CD14-positive monocyte (primary cell): ENCODE measurements around the gene OSBPL10. TPM values are rescaled to one million over a fixed set of nuclear protein-coding genes. Genes with fewer than 3 reads are reported as not detected.

ENCODE experiments used
- DNase-seq, 3 donors: peaks; one replicate each; pipeline ENCODE4 v3.0.0-alpha.2; 2011 to 2022
- H2AFZ ChIP-seq: 2 replicates; pipeline ENCODE4 v1.6.0; 2012; ENCODE audit warnings: mild to moderate bottlenecking, low read depth, low read length, inconsistent platforms; ENCODE audit not compliant: insufficient read depth, poor library complexity, severe bottlenecking
- H3K27ac ChIP-seq, 2 donors: 1 replicate in 1 of 2; 2 replicates in 1 of 2; pipeline ENCODE4 v1.5.1; 2012 to 2013; ENCODE audit warnings: low read length in 2 of 2, control low read depth in 1 of 2, inconsistent platforms in 1 of 2, low read depth in 1 of 2, mild to moderate bottlenecking in 1 of 2
- H3K27me3 ChIP-seq, 2 donors: one replicate each; pipeline versions ENCODE4 v1.6.0 to v1.6.1; 2011 to 2013; ENCODE audit warnings: low read length in 2 of 2; ENCODE audit not compliant: control insufficient read depth in 2 of 2, insufficient read depth in 2 of 2
- H3K36me3 ChIP-seq, 2 donors: replicated peaks in 1 of 2; 1 replicate in 1 of 2; 2 replicates in 1 of 2; pipeline versions ENCODE4 v1.5.1 to v1.6.1; 2012 to 2013; ENCODE audit warnings: low read length in 2 of 2, control low read depth in 1 of 2, inconsistent platforms in 1 of 2, mild to moderate bottlenecking in 1 of 2; ENCODE audit not compliant: insufficient read depth in 2 of 2, control insufficient read depth in 1 of 2
- H3K4me1 ChIP-seq, 2 donors: 1 replicate in 1 of 2; 2 replicates in 1 of 2; pipeline versions ENCODE4 v1.5.1 to v1.6.1; 2012 to 2013; ENCODE audit warnings: low read length in 2 of 2, control low read depth in 1 of 2, inconsistent platforms in 1 of 2, mild to moderate bottlenecking in 1 of 2, moderate library complexity in 1 of 2; ENCODE audit not compliant: insufficient read depth in 2 of 2, control insufficient read depth in 1 of 2
- H3K4me2 ChIP-seq: replicated peaks from 2 replicates; pipeline ENCODE3; 2012; ENCODE audit warnings: low read length, moderate library complexity, mild to moderate bottlenecking; ENCODE audit not compliant: poor library complexity, severe bottlenecking; ENCODE audit errors: extremely low read depth
- H3K4me3 ChIP-seq, 3 experiments: fragments of 200-600 bp in 1 of 3; sonication (generic) in 1 of 3; replicated peaks in 1 of 3; 1 replicate in 2 of 3; 2 replicates in 1 of 3; pipeline ENCODE4 v1.5.1; 2011 to 2013; ENCODE audit warnings: low read length in 3 of 3, mild to moderate bottlenecking in 3 of 3, control low read depth in 2 of 3, low read depth in 2 of 3, inconsistent platforms in 1 of 3, moderate library complexity in 1 of 3
- H3K79me2 ChIP-seq: 2 replicates; pipeline ENCODE4 v1.6.0; 2012; ENCODE audit warnings: mild to moderate bottlenecking, control low read depth, inconsistent platforms, low read length, moderate library complexity; ENCODE audit not compliant: insufficient read depth
- H3K9ac ChIP-seq: 2 replicates; pipeline ENCODE4 v1.6.0; 2017; ENCODE audit warnings: low read length, mild to moderate bottlenecking; ENCODE audit not compliant: insufficient read depth, poor library complexity, severe bottlenecking
- H3K9me3 ChIP-seq, 2 donors: replicated peaks in 1 of 2; 1 replicate in 1 of 2; 2 replicates in 1 of 2; pipeline versions ENCODE4 v1.5.1 to v1.6.1; 2012 to 2013; ENCODE audit warnings: low read length in 2 of 2, control low read depth in 1 of 2; ENCODE audit not compliant: control insufficient read depth in 1 of 2, insufficient read depth in 1 of 2
- H4K20me1 ChIP-seq: 2 replicates; pipeline ENCODE4 v1.6.0; 2012; ENCODE audit warnings: mild to moderate bottlenecking, low read length, control low read depth, moderate library complexity; ENCODE audit not compliant: insufficient read depth
- H3K27ac Mint-ChIP-seq, 7 donors: one replicate each; pipeline ENCODE4 v1.8.0; 2020; ENCODE audit warnings: mild to moderate bottlenecking in 7 of 7, mixed read lengths in 7 of 7, moderate library complexity in 6 of 7, inconsistent platforms in 2 of 7
- H3K27me3 Mint-ChIP-seq, 3 donors: one replicate each; pipeline ENCODE4 v1.8.0; 2021 to 2022; ENCODE audit warnings: low read depth in 3 of 3, mild to moderate bottlenecking in 3 of 3, mixed read lengths in 3 of 3, moderate library complexity in 3 of 3, inconsistent platforms in 1 of 3
- H3K36me3 Mint-ChIP-seq, 2 donors: one replicate each; pipeline ENCODE4 v1.8.0; 2020; ENCODE audit warnings: mixed read lengths in 2 of 2, inconsistent platforms in 1 of 2, mild to moderate bottlenecking in 1 of 2
- H3K4me1 Mint-ChIP-seq: one replicate; pipeline ENCODE4 v1.8.0; 2020; ENCODE audit warnings: mild to moderate bottlenecking, mixed read lengths
- H3K4me3 Mint-ChIP-seq, 2 donors: one replicate each; pipeline ENCODE4 v1.8.0; 2020; ENCODE audit warnings: mild to moderate bottlenecking in 2 of 2, mixed read lengths in 2 of 2, moderate library complexity in 1 of 2
- H3K9me3 Mint-ChIP-seq, 7 donors: one replicate each; pipeline ENCODE4 v1.8.0; 2020 to 2022; ENCODE audit warnings: mixed read lengths in 7 of 7, mild to moderate bottlenecking in 6 of 7, moderate library complexity in 6 of 7, inconsistent platforms in 2 of 7
- WGBS: methylation state at CpG from one replicate; pipeline ENCODE4 v1.1.5; 2013; ENCODE audit warnings: missing lambda C conversion rate; ENCODE audit not compliant: insufficient coverage; 5-methylcytosine and 5-hydroxymethylcytosine counted together
- intact Hi-C, 2 donors: fragments of 100-400 bp; cut with micrococcal nuclease; formaldehyde crosslinking; loops; one replicate each; pipeline versions ENCODE4 v1.15.0 to v1.15.1; 2023
- polyA plus RNA-seq, 3 donors: library from polyadenylated mRNA; depleted of rRNA in 1 of 3; unstranded in 2 of 3; stranded (reverse) in 1 of 3; fragments of 300-500 nt in 2 of 3; fragments of >200 nt in 1 of 3; fragmentation: Illumina TruSeq in 2 of 3; gene quantifications; 1 replicate in 2 of 3; 2 replicates in 1 of 3; pipeline ENCODE4 v1.2.3, GENCODE V29; 2012 to 2021
- TF ChIP-seq, protein P1 (sequence below): fragments of 200-600 bp; IDR thresholded peaks from one replicate; pipeline ENCODE4 v1.8.0; 2022; ENCODE audit warnings: antibody characterized with exemption, mild to moderate bottlenecking

OSBPL10 gene
- polyA plus RNA-seq, 3 donors: 0.03 TPM; not detected in 2

DNA sequence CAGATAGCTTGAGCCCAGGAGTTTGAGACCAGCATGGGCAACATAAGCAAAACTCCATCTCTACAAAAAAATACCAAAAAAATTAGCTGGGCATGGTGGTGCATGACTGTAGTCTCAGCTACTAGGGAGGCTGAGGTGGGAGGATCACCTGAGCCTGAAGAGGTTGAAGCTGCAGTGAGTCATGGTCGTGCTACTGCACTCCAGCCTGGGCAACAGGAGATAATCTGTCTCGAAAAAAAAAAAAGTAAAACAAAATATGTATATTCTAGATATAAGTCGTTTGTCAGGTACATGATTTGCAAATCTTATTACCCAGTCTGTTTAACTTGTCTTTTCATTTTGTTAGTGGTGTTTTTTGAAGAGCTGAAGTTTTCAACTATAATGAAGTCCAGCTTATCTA, 40.7 kb upstream of the OSBPL10 start:
- intact Hi-C loops: loop anchor here in 1 of 2 donors (10.0 kb wide), 1 partner anchor 123 kb away; no protein-coding TSS in a partner anchor
- no peak overlapping the region for H3K27ac ChIP-seq
- Mint-ChIP-seq H3K4me3 (no peak overlapping the region), H3K27ac (peak overlapping the region in 1 of 7 donors; percentile 43), H3K4me1 (peaks cover 7% of the 10 kb centered on the region), H3K27me3 (peaks cover 0 to 2% (median 0%) of the 10 kb centered on the region in 3 donors), H3K36me3 (no peaks in the 10 kb centered on the region), H3K9me3 (no peaks in the 10 kb centered on the region)
- no peaks in the 10 kb centered on the region for H3K36me3 ChIP-seq
- no peak overlapping the region for H3K4me2 ChIP-seq
- no peaks in the 10 kb centered on the region for H4K20me1 ChIP-seq
- H3K79me2 ChIP-seq: no peaks in the 10 kb centered on the region
- WGBS: no CpG with 5 or more reads among the region's 3 CpGs
- H3K4me3 ChIP-seq: no peak overlapping the region
- no peaks in the 10 kb centered on the region for H3K27me3 ChIP-seq
- H3K4me1 ChIP-seq: peaks cover 3 to 4% of the 10 kb centered on the region in 2 donors
- no peaks in the 10 kb centered on the region for H3K9me3 ChIP-seq
- DNase-seq: no peak
- no peak overlapping the region for H2AFZ ChIP-seq
- H3K9ac ChIP-seq: no peak overlapping the region
- TF ChIP-seq, protein P1, sequence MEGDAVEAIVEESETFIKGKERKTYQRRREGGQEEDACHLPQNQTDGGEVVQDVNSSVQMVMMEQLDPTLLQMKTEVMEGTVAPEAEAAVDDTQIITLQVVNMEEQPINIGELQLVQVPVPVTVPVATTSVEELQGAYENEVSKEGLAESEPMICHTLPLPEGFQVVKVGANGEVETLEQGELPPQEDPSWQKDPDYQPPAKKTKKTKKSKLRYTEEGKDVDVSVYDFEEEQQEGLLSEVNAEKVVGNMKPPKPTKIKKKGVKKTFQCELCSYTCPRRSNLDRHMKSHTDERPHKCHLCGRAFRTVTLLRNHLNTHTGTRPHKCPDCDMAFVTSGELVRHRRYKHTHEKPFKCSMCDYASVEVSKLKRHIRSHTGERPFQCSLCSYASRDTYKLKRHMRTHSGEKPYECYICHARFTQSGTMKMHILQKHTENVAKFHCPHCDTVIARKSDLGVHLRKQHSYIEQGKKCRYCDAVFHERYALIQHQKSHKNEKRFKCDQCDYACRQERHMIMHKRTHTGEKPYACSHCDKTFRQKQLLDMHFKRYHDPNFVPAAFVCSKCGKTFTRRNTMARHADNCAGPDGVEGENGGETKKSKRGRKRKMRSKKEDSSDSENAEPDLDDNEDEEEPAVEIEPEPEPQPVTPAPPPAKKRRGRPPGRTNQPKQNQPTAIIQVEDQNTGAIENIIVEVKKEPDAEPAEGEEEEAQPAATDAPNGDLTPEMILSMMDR: no peak

DNA sequence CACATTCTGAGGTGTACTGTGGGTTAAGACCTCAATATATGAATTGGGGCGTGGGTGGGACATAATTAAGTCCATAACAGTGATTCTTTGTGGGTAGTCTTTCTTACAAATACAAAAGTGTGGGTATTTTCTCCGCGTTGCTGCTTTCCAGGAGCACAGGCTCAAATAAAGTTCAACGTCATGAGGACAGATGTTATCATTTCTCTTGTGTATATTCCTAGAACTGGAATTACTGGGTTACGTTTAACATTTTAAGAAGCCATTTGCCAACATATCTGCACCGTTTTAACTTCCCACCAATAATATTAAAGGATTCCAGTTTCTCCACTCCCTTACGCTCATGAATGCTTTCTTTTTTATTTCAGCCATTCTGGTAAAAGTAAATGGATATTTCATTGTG, 40.1 kb upstream of the OSBPL10 start:
- intact Hi-C loops: loop anchor here in 1 of 2 donors (10.0 kb wide), 1 partner anchor 124 kb away; no protein-coding TSS in a partner anchor
- Histone ChIP-seq H3K4me1 (no peaks in the 10 kb centered on the region), H3K27me3 (no peaks in the 10 kb centered on the region), H2AFZ (no peak overlapping the region), H3K9me3 (no peaks in the 10 kb centered on the region), H3K4me2 (no peak overlapping the region), H3K36me3 (no peaks in the 10 kb centered on the region), H3K9ac (no peak overlapping the region), H4K20me1 (no peaks in the 10 kb centered on the region), H3K79me2 (no peaks in the 10 kb centered on the region), H3K4me3 (no peak overlapping the region), H3K27ac (no peak overlapping the region)
- WGBS: 83% methylated on average over 4 of the region's 7 CpGs
- no peaks in the 10 kb centered on the region for H3K9me3 Mint-ChIP-seq
- TF ChIP-seq, protein P1: no peak
- H3K4me3 Mint-ChIP-seq: no peak overlapping the region
- no peak overlapping the region for H3K27ac Mint-ChIP-seq
- DNase-seq: no peak
- peaks cover 1% of the 10 kb centered on the region for H3K4me1 Mint-ChIP-seq
- H3K27me3 Mint-ChIP-seq: peaks cover 0 to 2% (median 0%) of the 10 kb centered on the region in 3 donors
- H3K36me3 Mint-ChIP-seq: no peaks in the 10 kb centered on the region
